NB4 (cell line): ENCODE measurements around the gene DDX56.
"Not testable (repeated sequence)": the region's sequence is repeated elsewhere in the genome, so short reads cannot be mapped to it uniquely, and the experiment has no call there.

Experiments used
- DNase-seq: peaks from one replicate; pipeline ENCODE4 v3.0.0; 2010; ENCODE audit warnings: low read depth
- H3K4me3 ChIP-seq: one replicate; pipeline ENCODE4 v1.5.1; 2011; ENCODE audit warnings: mild to moderate bottlenecking, low read depth, low read length, moderate library complexity
- MYC ChIP-seq: IDR thresholded peaks from 2 replicates; pipeline ENCODE4 v1.6.1; 2011; ENCODE audit warnings: low read depth, low read length
- POLR2A ChIP-seq: IDR thresholded peaks from 2 replicates; pipeline ENCODE4 v1.6.1; 2011; ENCODE audit warnings: mild to moderate bottlenecking; ENCODE audit not compliant: insufficient read length; ENCODE audit errors: extremely low read depth
- TF ChIP-seq, protein P1 (sequence below): IDR thresholded peaks from 2 replicates; pipeline ENCODE4 v1.6.1; 2011; ENCODE audit warnings: low read depth, low read length
- TF ChIP-seq, protein P2 (sequence below): IDR thresholded peaks from one replicate; pipeline ENCODE4 v1.5.1; 2012; ENCODE audit warnings: low read depth, low read length

DDX56 gene

DNA sequence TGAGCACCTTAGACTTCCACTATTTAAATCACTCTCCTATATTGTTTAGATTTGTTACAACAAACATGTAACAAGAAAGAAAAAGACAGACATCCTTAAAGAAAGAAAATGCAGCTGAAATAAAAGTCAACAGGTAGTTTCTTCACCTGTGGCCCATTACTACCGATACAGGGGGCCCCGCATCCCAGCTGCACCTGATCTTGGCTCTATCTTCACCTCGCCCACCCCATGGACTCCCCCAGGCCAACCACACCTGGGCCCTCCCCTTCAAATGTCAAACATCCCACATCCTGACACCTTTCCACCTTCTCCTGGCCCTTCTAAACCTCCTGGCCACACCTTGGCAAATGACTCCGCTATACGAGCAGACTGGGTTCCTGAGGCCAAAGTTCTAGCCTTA is 7.0 kb downstream of the DDX56 start:
- H3K4me3 ChIP-seq = no peak overlapping the region
- DNase-seq = no peak
- TF ChIP-seq MYC (no peak), POLR2A (no peak)
- TF ChIP-seq, protein P1, sequence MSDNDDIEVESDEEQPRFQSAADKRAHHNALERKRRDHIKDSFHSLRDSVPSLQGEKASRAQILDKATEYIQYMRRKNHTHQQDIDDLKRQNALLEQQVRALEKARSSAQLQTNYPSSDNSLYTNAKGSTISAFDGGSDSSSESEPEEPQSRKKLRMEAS = no peak
- TF ChIP-seq, protein P2, sequence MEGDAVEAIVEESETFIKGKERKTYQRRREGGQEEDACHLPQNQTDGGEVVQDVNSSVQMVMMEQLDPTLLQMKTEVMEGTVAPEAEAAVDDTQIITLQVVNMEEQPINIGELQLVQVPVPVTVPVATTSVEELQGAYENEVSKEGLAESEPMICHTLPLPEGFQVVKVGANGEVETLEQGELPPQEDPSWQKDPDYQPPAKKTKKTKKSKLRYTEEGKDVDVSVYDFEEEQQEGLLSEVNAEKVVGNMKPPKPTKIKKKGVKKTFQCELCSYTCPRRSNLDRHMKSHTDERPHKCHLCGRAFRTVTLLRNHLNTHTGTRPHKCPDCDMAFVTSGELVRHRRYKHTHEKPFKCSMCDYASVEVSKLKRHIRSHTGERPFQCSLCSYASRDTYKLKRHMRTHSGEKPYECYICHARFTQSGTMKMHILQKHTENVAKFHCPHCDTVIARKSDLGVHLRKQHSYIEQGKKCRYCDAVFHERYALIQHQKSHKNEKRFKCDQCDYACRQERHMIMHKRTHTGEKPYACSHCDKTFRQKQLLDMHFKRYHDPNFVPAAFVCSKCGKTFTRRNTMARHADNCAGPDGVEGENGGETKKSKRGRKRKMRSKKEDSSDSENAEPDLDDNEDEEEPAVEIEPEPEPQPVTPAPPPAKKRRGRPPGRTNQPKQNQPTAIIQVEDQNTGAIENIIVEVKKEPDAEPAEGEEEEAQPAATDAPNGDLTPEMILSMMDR = no peak

DNA sequence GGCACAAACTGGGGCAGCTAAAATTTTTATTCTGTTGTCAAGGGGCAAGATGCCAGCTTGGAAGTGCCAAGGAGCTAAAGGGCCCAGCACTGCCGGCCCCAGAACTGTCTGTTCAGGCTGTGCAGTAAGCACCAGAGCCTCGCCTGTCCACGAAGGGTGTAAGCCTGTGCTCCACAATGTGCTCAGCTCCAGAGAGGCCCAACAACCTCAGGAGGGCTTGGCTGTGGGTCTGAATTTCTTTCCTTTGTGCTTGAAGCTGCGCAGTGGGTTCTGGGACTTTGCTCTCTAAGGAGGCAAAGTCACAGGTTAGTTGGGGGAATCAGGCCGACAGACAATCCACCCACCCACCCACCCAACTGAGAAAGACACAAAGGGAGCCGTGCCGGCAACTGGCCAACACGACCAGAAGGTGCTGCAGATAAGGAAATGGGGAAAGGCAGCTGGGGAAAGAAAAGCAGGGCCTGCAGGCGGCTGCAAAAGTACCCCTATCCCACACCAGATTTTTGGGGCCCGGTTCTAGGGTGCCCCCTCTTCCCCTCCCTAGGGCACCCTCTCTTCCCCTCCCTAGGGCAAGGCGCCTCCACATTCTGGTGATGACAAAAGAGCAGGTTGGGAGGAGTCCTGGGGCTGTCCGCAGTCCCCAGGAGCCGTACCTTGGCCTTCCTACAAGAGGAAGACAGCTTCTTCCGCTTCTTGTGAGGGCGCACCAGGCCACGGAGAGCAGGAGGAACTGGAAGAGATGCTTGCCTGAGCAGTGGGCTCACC is 7.7 kb downstream of the DDX56 start:
- TF ChIP-seq MYC = no peak
- no peak for TF ChIP-seq POLR2A
- TF ChIP-seq, protein P2 = no peak
- TF ChIP-seq, protein P1 = no peak
- peak; percentile 47 for DNase-seq
- no peak overlapping the region for H3K4me3 ChIP-seq

DNA sequence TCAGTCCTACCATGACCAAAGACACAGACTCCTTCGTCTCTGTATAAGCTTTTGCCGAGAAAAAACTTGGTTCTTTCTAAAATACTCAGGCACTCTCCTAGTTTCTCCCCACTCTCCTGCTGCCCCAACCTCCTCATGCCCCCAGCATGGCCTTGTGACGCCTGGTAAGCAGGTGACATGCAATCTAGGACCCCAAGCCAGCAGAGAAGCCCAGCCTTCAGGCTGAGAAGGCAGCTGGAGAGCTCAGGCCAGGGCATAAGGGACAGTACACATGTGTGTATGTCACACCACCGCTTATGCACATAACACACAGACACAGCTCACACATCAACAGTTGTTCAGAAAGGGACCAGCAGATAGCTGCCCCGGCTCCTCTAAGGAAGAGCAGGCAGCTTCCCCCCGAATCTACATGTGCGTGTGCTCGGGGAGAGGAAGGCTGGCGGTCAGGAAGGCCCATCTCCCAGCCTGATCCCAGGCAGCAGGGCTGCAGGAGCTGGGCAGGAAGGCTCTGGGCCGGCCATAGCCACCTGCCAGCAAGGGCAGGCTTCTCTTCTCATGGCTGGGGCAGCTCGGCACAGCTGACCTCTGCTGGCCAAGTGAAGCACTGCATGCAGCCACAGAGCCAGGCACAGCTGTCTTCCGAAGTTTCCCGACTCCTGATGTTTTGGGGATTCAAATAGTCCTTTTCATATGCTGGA is 8.5 kb downstream of the DDX56 start:
- TF ChIP-seq POLR2A (no peak), MYC (peak; percentile 64)
- TF ChIP-seq, protein P1 = peak; percentile 68
- TF ChIP-seq, protein P2 = peak; percentile 99
- peak; percentile 69 for DNase-seq
- no peak overlapping the region for H3K4me3 ChIP-seq

DNA sequence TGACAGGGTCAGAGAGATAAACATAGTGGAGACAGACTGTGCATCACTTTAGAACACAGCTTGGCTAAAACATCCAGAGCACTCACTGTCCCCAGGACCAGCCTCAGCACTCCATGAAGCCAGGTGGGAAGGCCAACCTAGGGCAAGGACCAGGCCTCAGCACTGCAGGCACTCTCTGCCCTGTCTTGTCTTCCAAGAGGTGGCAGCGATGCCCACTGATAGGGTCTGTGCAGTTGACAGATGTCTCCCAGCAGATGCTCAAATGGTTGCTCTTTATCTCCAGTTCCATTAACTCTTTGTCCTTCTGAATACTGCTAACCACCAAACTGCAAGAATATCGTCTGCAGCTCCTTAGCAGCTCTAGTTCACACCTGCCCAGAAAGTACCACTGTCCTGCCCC is 9.1 kb downstream of the DDX56 start:
- TF ChIP-seq MYC (no peak), POLR2A (no peak)
- TF ChIP-seq, protein P2 = no peak
- TF ChIP-seq, protein P1 = no peak
- no peak for DNase-seq
- no peak overlapping the region for H3K4me3 ChIP-seq

DNA sequence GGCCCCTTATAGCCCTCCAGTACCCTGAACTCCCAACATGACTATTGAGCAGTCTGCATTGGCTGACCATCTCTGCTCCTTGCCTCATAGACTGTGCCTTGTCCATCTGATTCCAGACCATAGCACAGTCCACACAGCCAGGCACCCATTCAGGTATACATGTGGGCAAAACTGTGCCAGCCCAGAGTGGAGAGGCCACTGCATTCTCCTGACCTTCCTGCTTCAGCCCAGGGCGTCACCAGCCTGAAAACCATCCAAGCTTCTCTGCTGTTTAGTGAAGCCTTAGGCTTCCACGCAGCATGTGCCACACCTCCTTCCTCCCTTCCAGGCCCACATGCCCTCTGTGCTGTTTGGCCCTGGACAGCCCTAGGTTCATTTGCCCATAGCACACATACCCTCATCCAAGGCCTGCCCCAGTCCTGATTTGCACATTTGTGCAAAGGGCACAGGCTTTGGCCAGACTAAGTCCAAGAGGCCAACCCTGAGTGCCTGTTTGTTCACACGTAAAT is 10.5 kb downstream of the DDX56 start:
- TF ChIP-seq POLR2A = peak; percentile 22
- TF ChIP-seq, protein P2 = no peak

DNA sequence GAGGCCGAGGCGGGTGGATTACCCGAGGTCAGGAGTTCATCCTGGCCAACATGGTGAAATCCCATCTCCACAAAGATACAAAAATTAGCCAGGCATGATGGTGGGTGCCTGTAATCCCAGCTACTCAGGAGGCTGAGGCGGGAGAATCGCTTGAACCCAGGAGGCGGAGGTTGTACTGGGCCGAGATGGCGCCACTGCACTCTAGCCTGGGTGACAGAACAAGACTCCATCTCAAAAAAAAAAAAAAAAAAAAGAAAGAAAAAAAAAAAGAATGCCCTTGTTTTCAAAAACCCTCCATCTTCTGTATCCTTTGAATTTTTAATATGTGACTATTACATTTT is 11.1 kb downstream of the DDX56 start:
- not testable (repeated sequence) for DNase-seq, H3K4me3 ChIP-seq

More for the DNA sequence above, 10.5 kb downstream of the DDX56 start:
- DNase-seq = no peak
- H3K4me3 ChIP-seq = no peak overlapping the region
